K562 (cell line): ENCODE data around the gene FUZ. TPM values are rescaled to one million over a fixed set of nuclear protein-coding genes. Genes with fewer than 3 reads are reported as not detected.

Experiments used
- CAMTA2 ChIP-seq: fragments of 250-450 bp; sonication (Bioruptor Pico); conservative IDR thresholded peaks from 2 replicates; pipeline ENCODE4 v1.5.1; 2022
- EP400 ChIP-seq: fragments of 450-650 bp; IDR thresholded peaks from 2 replicates; pipeline ENCODE4 v1.6.1; 2017; ENCODE audit warnings: antibody characterized with exemption, mild to moderate bottlenecking, moderate library complexity
- FOXJ3 ChIP-seq: sonication (generic); formaldehyde crosslinking; IDR thresholded peaks from 2 replicates; pipeline ENCODE4 v1.4.0; 2020; ENCODE audit warnings: mild to moderate bottlenecking, missing genetic modification reagents
- ILK ChIP-seq: fragments of 450-650 bp; IDR thresholded peaks from 2 replicates; pipeline ENCODE4 v1.6.1; 2016; ENCODE audit warnings: missing genetic modification characterization, low read depth, mild to moderate bottlenecking, missing compliant biosample characterization, moderate library complexity, borderline replicate concordance
- PML ChIP-seq: IDR thresholded peaks from 2 replicates; pipeline ENCODE4 v1.6.1; 2012; ENCODE audit warnings: low read length, inconsistent platforms
- SMARCA4 ChIP-seq: fragments of 450-650 bp; IDR thresholded peaks from 2 replicates; pipeline ENCODE4 v1.6.1; 2016
- SMARCA5 ChIP-seq: fragments of 450-650 bp; IDR thresholded peaks from 2 replicates; pipeline ENCODE4 v1.6.1; 2016
- TAF9B ChIP-seq: fragments of 450-650 bp; IDR thresholded peaks from 2 replicates; pipeline ENCODE4 v1.6.1; 2018; ENCODE audit warnings: mild to moderate bottlenecking; ENCODE audit not compliant: partially characterized antibody
- TCF7L2 ChIP-seq: fragments of 150-350 bp; IDR thresholded peaks from 2 replicates; pipeline ENCODE4 v1.6.1; 2016; ENCODE audit warnings: low read depth, mild to moderate bottlenecking, low read length, moderate library complexity
- ZBED1 ChIP-seq: IDR thresholded peaks from 2 replicates; pipeline ENCODE4 v1.6.1; 2014
- ZFP36 ChIP-seq: fragments of 150-350 bp; IDR thresholded peaks from 2 replicates; pipeline ENCODE4 v1.6.1; 2018; ENCODE audit warnings: low read length, low read depth; ENCODE audit not compliant: partially characterized antibody
- ZFX ChIP-seq: sonication (generic); formaldehyde crosslinking; IDR thresholded peaks from 2 replicates; pipeline ENCODE4 v1.8.0; 2022; ENCODE audit warnings: mild to moderate bottlenecking, missing genetic modification reagents, moderate library complexity
- ZKSCAN1 ChIP-seq: fragments of 150-350 bp; IDR thresholded peaks from 2 replicates; pipeline ENCODE4 v1.6.1; 2016; ENCODE audit warnings: low read depth, low read length
- ZNF23 ChIP-seq: fragments of 250-450 bp; sonication (Bioruptor Pico); IDR thresholded peaks from 2 replicates; pipeline ENCODE4 v1.4.0; 2020; ENCODE audit warnings: mild to moderate bottlenecking
- ZNF282 ChIP-seq: sonication (generic); formaldehyde crosslinking; IDR thresholded peaks from 2 replicates; pipeline ENCODE4 v1.8.1; 2023; ENCODE audit warnings: missing genetic modification reagents
- ZNF695 ChIP-seq: fragments of 450-650 bp; formaldehyde crosslinking; IDR thresholded peaks from 2 replicates; pipeline ENCODE4 v1.4.0; 2020; ENCODE audit warnings: mild to moderate bottlenecking, moderate library complexity
- polyA plus RNA-seq, 8 experiments: library from polyadenylated mRNA; depleted of rRNA in 4 of 8; stranded (reverse) in 5 of 8; unstranded in 3 of 8; fragments of >200 nt; fragmentation: Nextera tagmentation in 2 of 8; fragmentation: Illumina TruSeq in 1 of 8; extraction: Ambion mirVana in 2 of 8; extraction: Trizol in 1 of 8; gene quantifications; 2 replicates each; pipeline versions ENCODE4 v1.2.1 to v1.2.3, GENCODE V29; 2011 to 2014; ENCODE audit warnings: inconsistent platforms in 1 of 8, missing spikeins in 1 of 8
- total RNA-seq, 7 experiments: library from RNA; depleted of rRNA in 6 of 7; stranded (reverse); fragments of >200 nt in 6 of 7; fragmentation: Illumina TruSeq in 2 of 7; extraction: Trizol in 2 of 7; gene quantifications; 2 replicates each; pipeline versions ENCODE4 v1.2.1 to v1.2.3, GENCODE V29; 2011 to 2021; ENCODE audit warnings: low replicate concordance in 1 of 7
- TF ChIP-seq, protein P1 (sequence below): fragments of 250-450 bp; sonication (Bioruptor Pico); IDR thresholded peaks from 2 replicates; pipeline ENCODE4 v1.5.0; 2021; ENCODE audit warnings: mild to moderate bottlenecking, moderate library complexity
- TF ChIP-seq, protein P2 (sequence below): fragments of 450-650 bp; formaldehyde crosslinking; IDR thresholded peaks from 2 replicates; pipeline ENCODE4 v1.4.0; 2020; ENCODE audit warnings: mild to moderate bottlenecking, moderate library complexity
- TF ChIP-seq, protein P3 (sequence below): sonication (generic); formaldehyde crosslinking; IDR thresholded peaks from 2 replicates; pipeline ENCODE4 v1.8.1; 2023; ENCODE audit warnings: mild to moderate bottlenecking, missing genetic modification reagents, moderate library complexity
- TF ChIP-seq, protein P4 (sequence below): fragments of 450-650 bp; IDR thresholded peaks from 2 replicates; pipeline ENCODE4 v1.6.1; 2016
- TF ChIP-seq, protein P5 (sequence below): fragments of 450-650 bp; formaldehyde crosslinking; IDR thresholded peaks from 2 replicates; pipeline ENCODE4 v1.4.0; 2022; ENCODE audit warnings: mild to moderate bottlenecking, moderate library complexity
- TF ChIP-seq, protein P6 (sequence below), 2 experiments: fragments of 450-650 bp in 1 of 2; sonication (generic) in 1 of 2; formaldehyde crosslinking in 1 of 2; IDR thresholded peaks in 1 of 2; conservative IDR thresholded peaks in 1 of 2; 2 replicates each; pipeline versions ENCODE4 v1.6.1 to v1.8.1; 2016 to 2023; ENCODE audit warnings: mild to moderate bottlenecking in 2 of 2, moderate library complexity in 2 of 2, inconsistent platforms in 1 of 2, missing genetic modification reagents in 1 of 2

The FUZ gene
- total and polyA plus RNA-seq, 9 of the 15 experiments (the other 6 are each of a cell fraction or from before 2014, with no cell fraction given): 0.17 to 7.6 (median 3.6) TPM; not detected in 1

DNA sequence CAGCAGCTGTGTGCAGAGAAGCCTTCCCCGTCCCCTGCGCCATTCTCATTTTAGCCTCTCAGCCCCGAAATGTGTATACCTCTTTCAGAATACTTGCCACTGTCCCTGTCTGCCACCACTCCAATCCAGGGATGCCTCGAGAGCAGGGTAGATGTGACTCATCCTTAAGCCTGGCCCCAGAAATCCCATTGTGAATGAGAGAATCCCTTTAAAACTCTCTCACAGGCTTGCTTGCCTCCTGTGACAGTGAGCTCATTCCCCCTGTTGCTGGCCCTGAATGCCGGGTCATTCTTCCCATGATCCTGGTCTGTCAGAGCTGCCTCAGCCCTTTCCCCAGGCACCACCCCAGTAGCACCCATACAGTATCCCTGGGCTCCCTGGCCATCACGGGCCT is 36.7 kb downstream of the FUZ start (continued):
- TF ChIP-seq, protein P1, sequence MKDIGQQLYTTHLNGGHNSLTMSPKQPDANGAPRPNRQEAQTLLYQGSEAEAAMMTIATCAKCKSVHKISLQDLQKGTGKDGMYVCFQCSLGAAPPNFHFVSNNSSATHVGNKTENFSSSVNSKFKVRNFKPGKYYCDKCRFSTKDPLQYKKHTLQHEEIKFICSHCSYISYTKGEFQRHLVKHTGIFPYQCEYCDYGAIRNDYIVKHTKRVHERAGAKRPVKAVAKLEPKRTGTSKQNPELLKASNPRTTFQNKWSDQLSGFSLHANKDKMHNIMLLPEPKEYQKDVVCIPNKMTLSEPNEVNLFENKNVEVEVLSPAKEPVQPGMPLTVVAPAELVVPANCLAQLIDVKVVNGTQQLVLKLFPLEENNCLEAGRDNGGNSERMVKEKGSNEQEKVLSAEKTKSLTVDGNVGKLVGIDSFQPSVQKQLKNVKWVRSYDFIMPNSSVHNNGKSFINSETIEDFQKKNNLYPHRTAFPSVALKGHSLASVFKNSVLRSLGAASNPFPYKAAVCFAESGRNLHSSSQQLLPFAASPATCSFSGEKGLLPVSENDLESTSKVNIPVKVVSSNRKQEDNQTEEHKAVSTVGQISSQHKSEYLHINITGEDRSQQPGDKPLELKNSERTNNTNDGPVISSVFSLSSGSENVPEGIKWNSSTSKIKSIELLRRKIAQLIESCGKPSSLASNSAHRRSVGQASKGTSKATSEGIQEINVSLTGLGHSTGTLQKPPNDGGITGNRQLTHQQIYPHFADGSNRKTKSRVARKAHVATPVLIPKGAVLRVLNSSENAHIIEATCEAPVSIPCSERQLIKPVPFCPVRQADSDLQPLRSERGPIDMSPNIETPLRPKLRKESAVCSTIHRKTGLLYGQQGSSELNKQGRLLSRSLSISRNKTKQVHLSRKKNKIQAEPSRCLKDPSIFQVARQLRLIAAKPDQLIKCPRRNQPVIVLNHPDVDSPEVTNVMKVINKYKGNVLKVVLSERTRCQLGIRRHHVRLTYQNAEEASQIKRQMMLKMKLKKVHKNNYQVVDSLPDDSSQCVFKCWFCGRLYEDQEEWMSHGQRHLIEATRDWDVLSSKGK: no peak
- TF ChIP-seq FOXJ3 (CRISPR knock-in tag) (no peak), ZBED1 (no peak), ZNF282 (CRISPR knock-in tag) (no peak), ZNF695 (CRISPR knock-in tag) (no peak), ZFP36 (peak; percentile 25), SMARCA5 (peak; percentile 76), CAMTA2 (CRISPR knock-in tag) (no peak), ZNF23 (CRISPR knock-in tag) (no peak), PML (no peak), TAF9B (no peak), SMARCA4 (no peak), ZKSCAN1 (no peak), ILK (tag) (no peak), ZFX (CRISPR knock-in tag) (0 out of 2 replicates have a peak, but pooled peaks have one; percentile 27), TCF7L2 (no peak), EP400 (peak; percentile 30)
- TF ChIP-seq, protein P2, sequence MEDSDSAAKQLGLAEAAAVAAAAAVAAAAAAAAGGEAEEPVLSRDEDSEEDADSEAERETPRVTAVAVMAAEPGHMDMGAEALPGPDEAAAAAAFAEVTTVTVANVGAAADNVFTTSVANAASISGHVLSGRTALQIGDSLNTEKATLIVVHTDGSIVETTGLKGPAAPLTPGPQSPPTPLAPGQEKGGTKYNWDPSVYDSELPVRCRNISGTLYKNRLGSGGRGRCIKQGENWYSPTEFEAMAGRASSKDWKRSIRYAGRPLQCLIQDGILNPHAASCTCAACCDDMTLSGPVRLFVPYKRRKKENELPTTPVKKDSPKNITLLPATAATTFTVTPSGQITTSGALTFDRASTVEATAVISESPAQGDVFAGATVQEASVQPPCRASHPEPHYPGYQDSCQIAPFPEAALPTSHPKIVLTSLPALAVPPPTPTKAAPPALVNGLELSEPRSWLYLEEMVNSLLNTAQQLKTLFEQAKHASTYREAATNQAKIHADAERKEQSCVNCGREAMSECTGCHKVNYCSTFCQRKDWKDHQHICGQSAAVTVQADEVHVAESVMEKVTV (CRISPR knock-in tag): no peak
- TF ChIP-seq, protein P3, sequence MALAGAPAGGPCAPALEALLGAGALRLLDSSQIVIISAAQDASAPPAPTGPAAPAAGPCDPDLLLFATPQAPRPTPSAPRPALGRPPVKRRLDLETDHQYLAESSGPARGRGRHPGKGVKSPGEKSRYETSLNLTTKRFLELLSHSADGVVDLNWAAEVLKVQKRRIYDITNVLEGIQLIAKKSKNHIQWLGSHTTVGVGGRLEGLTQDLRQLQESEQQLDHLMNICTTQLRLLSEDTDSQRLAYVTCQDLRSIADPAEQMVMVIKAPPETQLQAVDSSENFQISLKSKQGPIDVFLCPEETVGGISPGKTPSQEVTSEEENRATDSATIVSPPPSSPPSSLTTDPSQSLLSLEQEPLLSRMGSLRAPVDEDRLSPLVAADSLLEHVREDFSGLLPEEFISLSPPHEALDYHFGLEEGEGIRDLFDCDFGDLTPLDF: no peak
- TF ChIP-seq, protein P4, sequence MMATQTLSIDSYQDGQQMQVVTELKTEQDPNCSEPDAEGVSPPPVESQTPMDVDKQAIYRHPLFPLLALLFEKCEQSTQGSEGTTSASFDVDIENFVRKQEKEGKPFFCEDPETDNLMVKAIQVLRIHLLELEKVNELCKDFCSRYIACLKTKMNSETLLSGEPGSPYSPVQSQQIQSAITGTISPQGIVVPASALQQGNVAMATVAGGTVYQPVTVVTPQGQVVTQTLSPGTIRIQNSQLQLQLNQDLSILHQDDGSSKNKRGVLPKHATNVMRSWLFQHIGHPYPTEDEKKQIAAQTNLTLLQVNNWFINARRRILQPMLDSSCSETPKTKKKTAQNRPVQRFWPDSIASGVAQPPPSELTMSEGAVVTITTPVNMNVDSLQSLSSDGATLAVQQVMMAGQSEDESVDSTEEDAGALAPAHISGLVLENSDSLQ: no peak
- TF ChIP-seq, protein P5, sequence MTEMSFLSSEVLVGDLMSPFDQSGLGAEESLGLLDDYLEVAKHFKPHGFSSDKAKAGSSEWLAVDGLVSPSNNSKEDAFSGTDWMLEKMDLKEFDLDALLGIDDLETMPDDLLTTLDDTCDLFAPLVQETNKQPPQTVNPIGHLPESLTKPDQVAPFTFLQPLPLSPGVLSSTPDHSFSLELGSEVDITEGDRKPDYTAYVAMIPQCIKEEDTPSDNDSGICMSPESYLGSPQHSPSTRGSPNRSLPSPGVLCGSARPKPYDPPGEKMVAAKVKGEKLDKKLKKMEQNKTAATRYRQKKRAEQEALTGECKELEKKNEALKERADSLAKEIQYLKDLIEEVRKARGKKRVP: no peak
- TF ChIP-seq, protein P6, sequence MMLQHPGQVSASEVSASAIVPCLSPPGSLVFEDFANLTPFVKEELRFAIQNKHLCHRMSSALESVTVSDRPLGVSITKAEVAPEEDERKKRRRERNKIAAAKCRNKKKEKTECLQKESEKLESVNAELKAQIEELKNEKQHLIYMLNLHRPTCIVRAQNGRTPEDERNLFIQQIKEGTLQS (IDR thresholded peaks at IDR 0.05): peak; percentile 31; the same call in 1 of the 2 replicates
- TF ChIP-seq, protein P6 (CRISPR knock-in tag; conservative IDR thresholded peaks at IDR 0.05): no peak
